Measurements from ENCODE around the gene BICD1. TPM values are rescaled to one million over a fixed set of nuclear protein-coding genes. Genes with fewer than 3 reads are reported as not detected.
"Not testable (repeated sequence)": the region's sequence is repeated elsewhere in the genome, so short reads cannot be mapped to it uniquely, and the experiment has no call there.

BICD1 gene
- total and polyA plus RNA-seq, 8 donors = 13.6 to 21.2 (median 19.6) TPM

DNA sequence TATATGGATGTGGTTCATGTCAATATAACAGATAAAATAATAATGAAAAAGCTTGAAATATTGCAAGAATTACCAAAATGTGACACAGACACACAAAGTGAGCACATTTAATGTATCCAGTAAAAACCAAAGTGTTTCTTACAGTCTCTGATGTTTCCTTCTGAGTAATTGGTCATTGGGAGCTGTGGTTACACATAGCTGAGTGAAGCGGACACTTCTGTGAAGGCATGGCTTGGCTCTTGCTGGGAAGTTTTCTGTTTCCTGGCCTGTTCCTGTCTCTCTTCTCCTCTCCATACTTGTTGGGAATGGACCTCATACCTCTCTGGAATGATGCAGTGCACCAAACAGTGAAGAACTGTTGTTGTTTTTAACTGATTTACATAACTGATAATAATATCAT is 117.3 kb downstream of the BICD1 start:
- intact Hi-C loops (cut with DNase I) = no loop called here

DNA sequence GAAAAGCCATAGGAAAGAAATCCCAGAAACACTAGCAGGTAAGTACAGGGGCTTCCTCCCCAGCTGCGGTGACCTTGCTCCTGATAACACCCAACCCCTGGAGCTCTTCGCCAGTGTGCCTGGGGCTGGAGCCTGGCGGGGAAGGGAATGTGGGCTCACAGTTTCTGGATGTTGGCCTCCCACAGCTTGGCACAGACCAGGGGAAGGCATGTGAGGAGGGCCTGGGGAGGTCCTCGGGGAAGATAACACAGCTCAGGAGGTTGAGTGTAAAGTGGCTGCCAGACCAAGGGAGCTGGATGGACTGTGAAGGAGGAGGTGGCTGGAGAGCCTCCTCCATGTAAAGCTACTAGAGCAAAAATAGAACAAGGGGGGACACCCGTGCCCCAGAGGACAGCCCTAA is 120.1 kb downstream of the BICD1 start:
- no peak overlapping the region for H3K27ac ChIP-seq
- no peaks in the 10 kb centered on the region for H3K36me3 ChIP-seq
- no peak overlapping the region for H3K4me3 ChIP-seq
- H3K4me1 ChIP-seq = no peaks in the 10 kb centered on the region
- no peaks in the 10 kb centered on the region for H3K27me3 ChIP-seq
- ATAC-seq (no peak), DNase-seq (no peak)
- H3K9me3 ChIP-seq = no peaks in the 10 kb centered on the region
- intact Hi-C loops (cut with DNase I) = no loop called here
- TF ChIP-seq, protein P1, sequence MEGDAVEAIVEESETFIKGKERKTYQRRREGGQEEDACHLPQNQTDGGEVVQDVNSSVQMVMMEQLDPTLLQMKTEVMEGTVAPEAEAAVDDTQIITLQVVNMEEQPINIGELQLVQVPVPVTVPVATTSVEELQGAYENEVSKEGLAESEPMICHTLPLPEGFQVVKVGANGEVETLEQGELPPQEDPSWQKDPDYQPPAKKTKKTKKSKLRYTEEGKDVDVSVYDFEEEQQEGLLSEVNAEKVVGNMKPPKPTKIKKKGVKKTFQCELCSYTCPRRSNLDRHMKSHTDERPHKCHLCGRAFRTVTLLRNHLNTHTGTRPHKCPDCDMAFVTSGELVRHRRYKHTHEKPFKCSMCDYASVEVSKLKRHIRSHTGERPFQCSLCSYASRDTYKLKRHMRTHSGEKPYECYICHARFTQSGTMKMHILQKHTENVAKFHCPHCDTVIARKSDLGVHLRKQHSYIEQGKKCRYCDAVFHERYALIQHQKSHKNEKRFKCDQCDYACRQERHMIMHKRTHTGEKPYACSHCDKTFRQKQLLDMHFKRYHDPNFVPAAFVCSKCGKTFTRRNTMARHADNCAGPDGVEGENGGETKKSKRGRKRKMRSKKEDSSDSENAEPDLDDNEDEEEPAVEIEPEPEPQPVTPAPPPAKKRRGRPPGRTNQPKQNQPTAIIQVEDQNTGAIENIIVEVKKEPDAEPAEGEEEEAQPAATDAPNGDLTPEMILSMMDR (IDR thresholded peaks at IDR 0.05) = no peak

More for the DNA sequence above, 117.3 kb downstream of the BICD1 start:
- no peak for ATAC-seq
- H3K36me3 ChIP-seq = no peaks in the 10 kb centered on the region
- no peak overlapping the region for H3K4me3 ChIP-seq
- no peaks in the 10 kb centered on the region for H3K27me3 ChIP-seq
- H3K27ac ChIP-seq = no peak overlapping the region
- TF ChIP-seq, protein P1 (IDR thresholded peaks at IDR 0.05) = no peak
- H3K4me1 ChIP-seq = no peaks in the 10 kb centered on the region
- DNase-seq = no peak
- no peaks in the 10 kb centered on the region for H3K9me3 ChIP-seq

DNA sequence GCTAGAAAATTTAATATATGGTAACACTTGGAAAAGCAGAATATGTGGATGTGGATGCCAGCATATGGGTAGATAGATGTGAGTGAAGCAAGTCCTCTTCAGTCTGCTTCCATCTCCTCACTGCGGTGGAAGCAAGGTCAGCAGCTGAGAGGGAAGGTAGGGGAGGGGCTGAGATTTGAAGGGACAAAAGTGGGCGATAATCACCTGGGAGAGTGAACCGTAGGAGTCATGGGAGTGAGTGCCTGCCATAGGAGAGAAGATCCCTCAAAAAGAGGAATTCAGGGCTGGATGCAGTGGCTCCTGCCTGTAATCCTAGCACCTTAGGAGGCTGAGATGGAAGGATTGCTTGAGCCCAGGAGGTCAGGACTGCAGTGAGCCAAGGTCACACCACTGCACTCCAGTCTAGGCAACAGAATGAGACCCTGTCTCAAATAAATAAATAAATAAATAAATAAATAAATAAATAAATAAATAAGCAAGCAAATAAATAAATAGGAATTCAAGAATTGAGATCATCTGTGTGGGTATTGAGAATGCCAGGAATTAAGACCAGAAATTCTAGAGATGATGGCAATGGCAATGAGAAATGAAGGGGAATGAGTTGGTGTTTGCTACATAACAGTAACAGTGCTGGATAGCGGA is 123.4 kb downstream of the BICD1 start:
- Histone ChIP-seq H3K27me3 (no peaks in the 10 kb centered on the region), H3K27ac (no peak overlapping the region), H3K4me3 (no peak overlapping the region), H3K36me3 (no peaks in the 10 kb centered on the region), H3K4me1 (no peaks in the 10 kb centered on the region), H3K9me3 (no peaks in the 10 kb centered on the region)
- DNase-seq (no peak), ATAC-seq (no peak)
- intact Hi-C loops (cut with DNase I) = no loop called here
- TF ChIP-seq, protein P1 (IDR thresholded peaks at IDR 0.05) = no peak

DNA sequence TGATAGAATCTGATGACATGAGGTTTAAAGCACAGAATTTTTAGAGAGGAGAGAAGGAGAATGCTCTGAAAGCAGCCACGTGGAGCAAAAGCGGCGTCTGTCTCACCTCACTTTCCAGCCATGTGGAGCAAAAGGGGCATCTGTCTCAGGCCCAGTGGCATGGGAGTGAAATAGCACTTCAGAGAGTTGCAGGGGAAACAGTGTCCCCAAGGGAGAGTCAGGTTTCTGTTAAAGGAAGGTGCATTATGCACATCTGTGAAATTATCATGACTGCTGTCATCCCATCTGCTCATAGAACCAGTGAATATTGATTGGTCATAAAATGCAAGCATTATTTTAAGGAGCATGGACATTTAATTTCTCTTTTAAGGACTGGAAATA is 124.0 kb downstream of the BICD1 start:
- no peaks in the 10 kb centered on the region for H3K27me3 ChIP-seq
- TF ChIP-seq, protein P1 (IDR thresholded peaks at IDR 0.05) = no peak
- ATAC-seq = no peak
- DNase-seq = no peak
- H3K27ac ChIP-seq = no peak overlapping the region
- intact Hi-C loops (cut with DNase I) = no loop called here
- no peaks in the 10 kb centered on the region for H3K4me1 ChIP-seq
- H3K4me3 ChIP-seq = no peak overlapping the region
- no peaks in the 10 kb centered on the region for H3K36me3 ChIP-seq
- H3K9me3 ChIP-seq = no peaks in the 10 kb centered on the region

DNA sequence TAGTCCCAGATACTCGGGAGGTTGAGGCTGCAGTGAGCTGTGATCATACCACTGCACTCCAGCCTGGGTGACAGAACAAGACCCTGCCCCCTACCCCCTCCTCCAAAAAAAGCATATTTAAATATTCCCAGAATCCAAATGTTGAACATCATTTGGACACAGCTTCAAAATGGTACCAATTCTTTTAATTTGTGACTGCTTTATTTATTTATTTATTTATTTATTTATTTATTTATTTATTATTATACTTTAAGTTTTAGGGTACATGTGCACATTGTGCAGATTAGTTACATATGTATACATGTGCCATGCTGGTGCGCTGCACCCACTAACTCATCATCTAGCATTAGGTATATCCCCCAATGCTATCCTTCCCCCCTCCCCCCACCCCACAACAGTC is 124.7 kb downstream of the BICD1 start:
- intact Hi-C loops (cut with DNase I); H3K4me1 ChIP-seq; H3K36me3 ChIP-seq; DNase-seq; H3K27ac ChIP-seq; H3K4me3 ChIP-seq; H3K9me3 ChIP-seq; ATAC-seq; H3K27me3 ChIP-seq: not testable (repeated sequence)

DNA sequence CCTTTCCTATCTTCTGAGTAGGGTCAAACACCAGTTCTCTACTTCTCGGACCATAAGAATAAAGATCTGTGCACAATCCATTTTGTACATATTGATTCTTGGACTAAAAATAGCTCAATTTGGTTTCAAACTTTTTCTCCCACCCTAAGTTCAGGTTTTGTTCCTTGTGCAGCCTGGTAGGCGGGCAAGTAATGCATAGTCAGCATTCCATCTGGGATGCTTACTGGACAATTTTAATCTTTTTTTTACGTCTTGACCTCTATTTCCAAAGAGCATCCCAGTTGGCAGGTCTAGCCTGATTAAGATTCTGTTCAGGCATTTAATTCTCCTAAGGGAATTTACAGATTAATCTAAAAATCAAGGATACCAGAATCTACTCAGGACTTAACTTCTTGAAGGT is 126.9 kb downstream of the BICD1 start:
- Histone ChIP-seq H3K36me3 (peaks cover 0 to 4% of the 10 kb centered on the region in 2 donors), H3K27ac (no peak overlapping the region), H3K27me3 (no peaks in the 10 kb centered on the region), H3K4me3 (no peak overlapping the region), H3K4me1 (no peaks in the 10 kb centered on the region), H3K9me3 (peaks cover 0 to 14% of the 10 kb centered on the region in 2 donors)
- TF ChIP-seq, protein P1 (IDR thresholded peaks at IDR 0.05) = no peak
- ATAC-seq (no peak), DNase-seq (no peak)
- intact Hi-C loops (cut with DNase I) = no loop called here
